Activated B cell treated with CpG ODN at 0.5 μM for 24 hours (primary cell): ENCODE results near the gene NSG2. TPM values are rescaled to one million over a fixed set of nuclear protein-coding genes. Genes with fewer than 3 reads are reported as not detected.

Source experiments
- ATAC-seq: fragments of 200-7000 bp; cut with Tn5 transposase; one replicate; pipeline ENCODE4 v1.10.0; 2021; ENCODE audit warnings: low read depth, mild to moderate bottlenecking, moderate library complexity
- CTCF ChIA-PET: fragments of 350-600 bp; sonication (Branson Sonifier 250); formaldehyde crosslinking; loops from one replicate; lab custom pipeline; 2021; ENCODE audit warnings: antibody characterized with exemption; lab: Charles Lee
- POLR2A ChIA-PET: fragments of 350-600 bp; sonication (Branson Sonifier 250); formaldehyde crosslinking; loops from one replicate; lab custom pipeline; 2021; ENCODE audit warnings: antibody characterized with exemption; lab: Charles Lee
- DNase-seq: peaks from one replicate; pipeline ENCODE4 v3.0.0; 2022
- H3K27ac Mint-ChIP-seq: one replicate; pipeline ENCODE4 v1.8.0; 2020; ENCODE audit warnings: mixed read lengths
- H3K27me3 Mint-ChIP-seq: one replicate; pipeline ENCODE4 v1.8.0; 2021; ENCODE audit warnings: mixed read lengths
- H3K36me3 Mint-ChIP-seq: one replicate; pipeline ENCODE4 v1.8.0; 2021; ENCODE audit warnings: low read depth, mixed read lengths
- H3K4me1 Mint-ChIP-seq: one replicate; pipeline ENCODE4 v1.8.0; 2021; ENCODE audit warnings: mixed read lengths
- H3K4me3 Mint-ChIP-seq: one replicate; pipeline ENCODE4 v1.8.0; 2020; ENCODE audit warnings: mild to moderate bottlenecking, mixed read lengths
- H3K9me3 Mint-ChIP-seq: one replicate; pipeline ENCODE4 v1.8.0; 2020; ENCODE audit warnings: mixed read lengths
- intact Hi-C: fragments of 100-400 bp; cut with micrococcal nuclease; formaldehyde crosslinking; loops from one replicate; pipeline ENCODE4 v1.15.1; 2024
- total RNA-seq: library from RNA; stranded (reverse); gene quantifications from 2 replicates; pipeline ENCODE4 v1.2.3, GENCODE V29; 2022
- TF ChIP-seq, protein P1 (sequence below): fragments of 200-600 bp; IDR thresholded peaks from one replicate; pipeline ENCODE4 v1.8.0; 2022; ENCODE audit warnings: antibody characterized with exemption, mild to moderate bottlenecking

Gene NSG2
- total RNA-seq, 1 donor from 2014 or later, result not detected

DNA sequence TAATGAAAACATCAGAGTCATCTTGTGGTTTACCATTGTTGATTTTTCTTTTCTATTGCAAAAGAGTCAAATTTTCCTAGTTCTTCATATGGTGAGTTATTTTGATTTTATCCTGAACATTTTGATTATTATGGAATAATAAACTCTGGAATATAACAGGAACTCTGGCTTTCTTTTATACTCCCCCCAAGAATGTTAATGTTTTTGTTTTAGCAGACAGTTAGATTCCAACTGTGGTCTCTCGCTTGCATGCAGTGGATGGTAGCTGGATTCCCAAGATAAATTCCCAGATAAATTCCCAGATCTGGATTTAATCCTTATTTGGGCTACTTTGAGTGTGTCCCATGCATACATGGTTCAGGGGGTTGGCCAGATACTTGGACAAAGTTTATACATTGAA lies 109.8 kb downstream of the NSG2 start:
- Mint-ChIP-seq H3K27ac (no peak overlapping the region), H3K27me3 (no peaks in the 10 kb centered on the region), H3K4me1 (no peaks in the 10 kb centered on the region), H3K4me3 (no peak overlapping the region), H3K36me3 (no peaks in the 10 kb centered on the region), H3K9me3 (peaks cover 18% of the 10 kb centered on the region)
- DNase-seq (no peak), ATAC-seq (no peak)
- intact Hi-C loops, result no loop called here
- TF ChIP-seq, protein P1, sequence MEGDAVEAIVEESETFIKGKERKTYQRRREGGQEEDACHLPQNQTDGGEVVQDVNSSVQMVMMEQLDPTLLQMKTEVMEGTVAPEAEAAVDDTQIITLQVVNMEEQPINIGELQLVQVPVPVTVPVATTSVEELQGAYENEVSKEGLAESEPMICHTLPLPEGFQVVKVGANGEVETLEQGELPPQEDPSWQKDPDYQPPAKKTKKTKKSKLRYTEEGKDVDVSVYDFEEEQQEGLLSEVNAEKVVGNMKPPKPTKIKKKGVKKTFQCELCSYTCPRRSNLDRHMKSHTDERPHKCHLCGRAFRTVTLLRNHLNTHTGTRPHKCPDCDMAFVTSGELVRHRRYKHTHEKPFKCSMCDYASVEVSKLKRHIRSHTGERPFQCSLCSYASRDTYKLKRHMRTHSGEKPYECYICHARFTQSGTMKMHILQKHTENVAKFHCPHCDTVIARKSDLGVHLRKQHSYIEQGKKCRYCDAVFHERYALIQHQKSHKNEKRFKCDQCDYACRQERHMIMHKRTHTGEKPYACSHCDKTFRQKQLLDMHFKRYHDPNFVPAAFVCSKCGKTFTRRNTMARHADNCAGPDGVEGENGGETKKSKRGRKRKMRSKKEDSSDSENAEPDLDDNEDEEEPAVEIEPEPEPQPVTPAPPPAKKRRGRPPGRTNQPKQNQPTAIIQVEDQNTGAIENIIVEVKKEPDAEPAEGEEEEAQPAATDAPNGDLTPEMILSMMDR, result no peak
- CTCF ChIA-PET, result no interaction called here
- POLR2A ChIA-PET, result no interaction called here

DNA sequence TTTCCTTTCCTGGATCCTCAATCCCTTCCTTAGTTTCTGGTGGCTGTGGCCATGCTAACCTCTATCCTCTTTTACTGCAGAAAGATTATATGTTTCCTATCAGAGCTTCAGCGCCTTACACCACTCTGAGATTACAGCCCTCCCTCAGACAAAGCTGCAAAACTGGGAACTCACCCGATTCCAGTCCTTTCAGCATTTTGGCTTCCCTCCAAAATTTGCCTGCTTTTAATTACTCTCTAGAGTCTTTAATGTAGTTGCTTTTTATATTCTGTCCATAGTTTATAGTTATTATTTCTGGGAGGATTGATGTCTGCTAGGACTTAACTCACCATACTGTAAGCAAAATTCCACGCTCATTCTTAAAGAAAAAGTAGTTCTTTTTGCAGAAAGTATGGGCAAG lies 110.2 kb downstream of the NSG2 start:
- ATAC-seq (no peak), DNase-seq (no peak)
- intact Hi-C loops, result no loop called here
- H3K36me3 Mint-ChIP-seq, result no peaks in the 10 kb centered on the region
- CTCF ChIA-PET, result no interaction called here
- peaks cover 18% of the 10 kb centered on the region for H3K9me3 Mint-ChIP-seq
- TF ChIP-seq, protein P1, result no peak
- H3K27me3 Mint-ChIP-seq, result no peaks in the 10 kb centered on the region
- POLR2A ChIA-PET, result no interaction called here
- H3K27ac Mint-ChIP-seq, result no peak overlapping the region
- H3K4me1 Mint-ChIP-seq, result no peaks in the 10 kb centered on the region
- H3K4me3 Mint-ChIP-seq, result no peak overlapping the region

DNA sequence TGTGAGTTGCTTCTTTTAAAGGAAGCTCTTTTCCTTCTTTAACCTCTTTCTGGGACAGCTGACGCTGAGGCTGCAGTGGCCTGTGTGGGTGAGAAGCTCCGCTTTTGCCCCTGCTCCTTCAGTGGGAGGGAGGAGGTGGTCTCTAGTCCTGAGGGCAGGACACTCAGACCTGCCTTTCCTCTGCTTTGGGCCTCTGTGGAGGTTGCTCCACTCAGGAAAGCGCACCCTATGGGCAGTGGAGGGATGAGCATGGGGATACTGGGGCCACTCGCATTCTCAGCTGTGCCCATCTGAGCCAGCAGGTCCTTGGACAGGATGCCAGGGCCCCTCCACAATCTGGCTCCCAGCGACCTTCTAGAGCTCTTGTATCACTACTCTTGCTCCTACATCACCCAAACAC lies 111.5 kb downstream of the NSG2 start:
- POLR2A ChIA-PET, result no interaction called here

More for the DNA sequence above, 111.5 kb downstream of the NSG2 start:
- no peaks in the 10 kb centered on the region for H3K27me3 Mint-ChIP-seq
- DNase-seq, result no peak
- H3K4me3 Mint-ChIP-seq, result no peak overlapping the region
- intact Hi-C loops, result no loop called here
- H3K36me3 Mint-ChIP-seq, result no peaks in the 10 kb centered on the region
- no peak overlapping the region for H3K27ac Mint-ChIP-seq
- H3K9me3 Mint-ChIP-seq, result peaks cover 18% of the 10 kb centered on the region
- CTCF ChIA-PET, result no interaction called here
- H3K4me1 Mint-ChIP-seq, result no peaks in the 10 kb centered on the region
- no peak for ATAC-seq
- TF ChIP-seq, protein P1, result no peak

Other genes starting within 250 kb of the NSG2 start
- 26.9 and 30.0 TPM in 2 replicates for gene CPEB4, start 157.4 kb upstream of the NSG2 start, total RNA-seq
- not detected in 2 replicates for gene C5orf47, start 56.5 kb upstream of the NSG2 start, total RNA-seq